B cell (primary cell): ENCODE data around the gene PPP2R5B. TPM values are rescaled to one million over a fixed set of nuclear protein-coding genes. Genes with fewer than 3 reads are reported as not detected.

Experiments used
- ATAC-seq: fragments of 200-7000 bp; cut with Tn5 transposase; one replicate; pipeline ENCODE4 v1.10.0; 2021; ENCODE audit warnings: low read depth, mild to moderate bottlenecking, moderate number of reproducible peaks, moderate library complexity
- CTCF ChIA-PET: fragments of 350-600 bp; sonication (Branson Sonifier 250); formaldehyde crosslinking; loops from one replicate; lab custom pipeline; 2021; ENCODE audit warnings: antibody characterized with exemption, inconsistent platforms; lab: Charles Lee
- POLR2A ChIA-PET: fragments of 350-600 bp; sonication (Branson Sonifier 250); formaldehyde crosslinking; loops from one replicate; lab custom pipeline; 2021; ENCODE audit warnings: antibody characterized with exemption; lab: Charles Lee
- DNase-seq: peaks from one replicate; pipeline ENCODE4 v3.0.0; 2013
- H2AFZ ChIP-seq: 2 replicates; pipeline ENCODE4 v1.6.1; 2012; ENCODE audit warnings: mild to moderate bottlenecking, low read depth, low read length; ENCODE audit not compliant: insufficient read depth, poor library complexity, severe bottlenecking
- H3K27ac ChIP-seq, 2 donors: 1 replicate in 1 of 2; 2 replicates in 1 of 2; pipeline ENCODE4 v1.5.1; 2012 to 2013; ENCODE audit warnings: low read length in 2 of 2, mild to moderate bottlenecking in 2 of 2, moderate library complexity in 1 of 2
- H3K27me3 ChIP-seq, 4 experiments: fragments of 200-600 bp in 1 of 4; sonication (generic) in 1 of 4; replicated peaks in 1 of 4; 1 replicate in 2 of 4; 2 replicates in 2 of 4; pipeline versions ENCODE4 v1.6.1 to v1.7.0; 2013 to 2016; ENCODE audit warnings: low read length in 3 of 4, mild to moderate bottlenecking in 2 of 4, mixed read lengths in 1 of 4, moderate library complexity in 1 of 4; ENCODE audit not compliant: insufficient read depth in 4 of 4, control insufficient read depth in 3 of 4; ENCODE audit errors: control extremely low read depth in 1 of 4
- H3K36me3 ChIP-seq, 2 experiments: replicated peaks in 1 of 2; 1 replicate in 1 of 2; 2 replicates in 1 of 2; pipeline versions ENCODE4 v1.6.1 to v1.7.1; 2013; ENCODE audit warnings: low read length in 1 of 2; ENCODE audit not compliant: insufficient read depth in 2 of 2, control insufficient read depth in 1 of 2; ENCODE audit errors: control extremely low read depth in 1 of 2, extremely low read depth in 1 of 2
- H3K4me1 ChIP-seq, 2 donors: fragments of 200-600 bp in 1 of 2; sonication (generic) in 1 of 2; 1 replicate in 1 of 2; 2 replicates in 1 of 2; pipeline versions ENCODE4 v1.5.1 to v1.6.1; 2013 to 2017; ENCODE audit warnings: low read length in 2 of 2; ENCODE audit not compliant: control insufficient read depth in 2 of 2, insufficient read depth in 2 of 2
- H3K4me2 ChIP-seq: replicated peaks from 2 replicates; pipeline ENCODE3; 2012; ENCODE audit warnings: mild to moderate bottlenecking, low read depth, low read length; ENCODE audit not compliant: poor library complexity, severe bottlenecking
- H3K4me3 ChIP-seq, 5 experiments: fragments of 200-600 bp in 1 of 5; sonication (generic) in 1 of 5; 1 replicate in 3 of 5; 2 replicates in 2 of 5; pipeline versions ENCODE4 v1.5.1 to v1.7.0; 2011 to 2016; ENCODE audit warnings: low read length in 4 of 5, mild to moderate bottlenecking in 4 of 5, low read depth in 2 of 5, control low read depth in 1 of 5, moderate library complexity in 1 of 5; ENCODE audit not compliant: insufficient read depth in 1 of 5; ENCODE audit errors: control extremely low read depth in 1 of 5, extremely low read depth in 1 of 5
- H3K79me2 ChIP-seq: fragments of 200-600 bp; sonication (generic); one replicate; pipeline ENCODE4 v1.6.0; 2016; ENCODE audit warnings: low read length; ENCODE audit not compliant: control insufficient read depth, insufficient read depth
- H3K9ac ChIP-seq: fragments of 200-600 bp; sonication (generic); 2 replicates; pipeline ENCODE4 v1.6.1; 2017; ENCODE audit warnings: mild to moderate bottlenecking, low read length, moderate library complexity
- H3K9me3 ChIP-seq, 3 donors: one replicate each; pipeline versions ENCODE4 v1.6.1 to v1.7.1; 2013; ENCODE audit warnings: low read length in 2 of 3; ENCODE audit not compliant: control insufficient read depth in 2 of 3, insufficient read depth in 1 of 3; ENCODE audit errors: control extremely low read depth in 1 of 3
- H4K20me1 ChIP-seq: 2 replicates; pipeline ENCODE4 v1.6.0; 2012; ENCODE audit warnings: mild to moderate bottlenecking, low read length; ENCODE audit not compliant: insufficient read depth, control insufficient read depth, poor library complexity, severe bottlenecking
- H3K27ac Mint-ChIP-seq: one replicate; pipeline ENCODE4 v1.8.0; 2021; ENCODE audit warnings: mixed read lengths
- H3K27me3 Mint-ChIP-seq: one replicate; pipeline ENCODE4 v1.8.0; 2021; ENCODE audit warnings: mixed read lengths
- H3K4me1 Mint-ChIP-seq: one replicate; pipeline ENCODE4 v1.8.0; 2021; ENCODE audit warnings: mixed read lengths
- H3K4me3 Mint-ChIP-seq: one replicate; pipeline ENCODE4 v1.8.0; 2021; ENCODE audit warnings: mixed read lengths
- H3K9me3 Mint-ChIP-seq: one replicate; pipeline ENCODE4 v1.8.0; 2022; ENCODE audit warnings: mixed read lengths; ENCODE audit not compliant: insufficient read depth
- EZH2 ChIP-seq: IDR thresholded peaks from 2 replicates; pipeline ENCODE4 v1.6.1; 2012; ENCODE audit warnings: borderline replicate concordance, low read depth, mild to moderate bottlenecking, moderate library complexity, low read length; ENCODE audit not compliant: insufficient read depth, poor library complexity, severe bottlenecking
- WGBS: methylation state at CpG from one replicate; pipeline ENCODE4 v1.1.5; 2013; ENCODE audit warnings: missing lambda C conversion rate; ENCODE audit not compliant: insufficient coverage; 5-methylcytosine and 5-hydroxymethylcytosine counted together
- intact Hi-C: fragments of 100-400 bp; cut with micrococcal nuclease; formaldehyde crosslinking; loops from one replicate; pipeline ENCODE4 v1.10.0; 2022
- polyA plus RNA-seq: library from polyadenylated mRNA; depleted of rRNA; stranded (reverse); fragments of >200 nt; gene quantifications from 2 replicates; pipeline ENCODE4 v1.2.3, GENCODE V29; 2012
- total RNA-seq, 2 donors: library from RNA; stranded (reverse); fragments of 120-200 nt in 1 of 2; gene quantifications; 1 replicate in 1 of 2; 2 replicates in 1 of 2; pipeline versions ENCODE4 v1.2.3 to v1.2.4, GENCODE V29; 2013 to 2022
- TF ChIP-seq, protein P1 (sequence below): fragments of 200-600 bp; IDR thresholded peaks from one replicate; pipeline ENCODE4 v1.8.0; 2022; ENCODE audit warnings: antibody characterized with exemption, mild to moderate bottlenecking

PPP2R5B gene
- total and polyA plus RNA-seq, 2 donors (not counting 1 experiment from before 2014, with no cell fraction given): 22.6 to 30.5 TPM

DNA sequence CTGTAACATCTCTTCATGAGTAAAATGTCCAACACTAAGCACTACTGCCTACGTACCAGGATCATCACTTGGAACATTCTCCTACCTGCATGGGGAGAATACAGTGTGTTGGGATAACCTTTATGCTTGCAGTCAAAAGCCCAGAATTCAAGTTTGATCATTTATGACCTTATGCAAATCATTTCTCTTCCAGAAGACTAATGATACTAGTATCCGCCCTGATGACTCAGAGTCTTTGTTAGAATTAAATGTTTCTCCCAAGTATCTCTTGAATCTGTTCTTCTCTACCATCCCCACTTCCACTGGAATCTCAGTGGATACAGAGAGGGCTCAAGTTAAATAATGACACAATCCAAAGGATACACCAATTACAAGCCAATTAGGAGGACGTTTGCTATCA is 35.0 kb downstream of the PPP2R5B start:
- Mint-ChIP-seq H3K9me3 (no peaks in the 10 kb centered on the region), H3K4me1 (peaks cover 4% of the 10 kb centered on the region), H3K4me3 (no peak overlapping the region), H3K27ac (no peak overlapping the region), H3K27me3 (peaks cover 4% of the 10 kb centered on the region)
- TF ChIP-seq EZH2: no peak
- TF ChIP-seq, protein P1, sequence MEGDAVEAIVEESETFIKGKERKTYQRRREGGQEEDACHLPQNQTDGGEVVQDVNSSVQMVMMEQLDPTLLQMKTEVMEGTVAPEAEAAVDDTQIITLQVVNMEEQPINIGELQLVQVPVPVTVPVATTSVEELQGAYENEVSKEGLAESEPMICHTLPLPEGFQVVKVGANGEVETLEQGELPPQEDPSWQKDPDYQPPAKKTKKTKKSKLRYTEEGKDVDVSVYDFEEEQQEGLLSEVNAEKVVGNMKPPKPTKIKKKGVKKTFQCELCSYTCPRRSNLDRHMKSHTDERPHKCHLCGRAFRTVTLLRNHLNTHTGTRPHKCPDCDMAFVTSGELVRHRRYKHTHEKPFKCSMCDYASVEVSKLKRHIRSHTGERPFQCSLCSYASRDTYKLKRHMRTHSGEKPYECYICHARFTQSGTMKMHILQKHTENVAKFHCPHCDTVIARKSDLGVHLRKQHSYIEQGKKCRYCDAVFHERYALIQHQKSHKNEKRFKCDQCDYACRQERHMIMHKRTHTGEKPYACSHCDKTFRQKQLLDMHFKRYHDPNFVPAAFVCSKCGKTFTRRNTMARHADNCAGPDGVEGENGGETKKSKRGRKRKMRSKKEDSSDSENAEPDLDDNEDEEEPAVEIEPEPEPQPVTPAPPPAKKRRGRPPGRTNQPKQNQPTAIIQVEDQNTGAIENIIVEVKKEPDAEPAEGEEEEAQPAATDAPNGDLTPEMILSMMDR: no peak
- no peaks in the 10 kb centered on the region for H3K4me1 ChIP-seq
- H3K4me2 ChIP-seq: no peak overlapping the region
- H3K9me3 ChIP-seq: peaks cover 0 to 2% (median 0%) of the 10 kb centered on the region in 3 donors
- no peaks in the 10 kb centered on the region for H4K20me1 ChIP-seq
- no CpG with 5 or more reads among the region's 3 CpGs for WGBS
- CTCF ChIA-PET: no interaction called here
- no peak overlapping the region for H3K27ac ChIP-seq
- DNase-seq (no peak), ATAC-seq (no peak)
- H3K9ac ChIP-seq: no peak overlapping the region
- H3K79me2 ChIP-seq: no peaks in the 10 kb centered on the region
- H3K4me3 ChIP-seq: no peak overlapping the region
- H2AFZ ChIP-seq: no peak overlapping the region
- POLR2A ChIA-PET: no interaction called here
- intact Hi-C loops: no loop called here
- H3K36me3 ChIP-seq: no peaks in the 10 kb centered on the region
- H3K27me3 ChIP-seq: no peaks in the 10 kb centered on the region

DNA sequence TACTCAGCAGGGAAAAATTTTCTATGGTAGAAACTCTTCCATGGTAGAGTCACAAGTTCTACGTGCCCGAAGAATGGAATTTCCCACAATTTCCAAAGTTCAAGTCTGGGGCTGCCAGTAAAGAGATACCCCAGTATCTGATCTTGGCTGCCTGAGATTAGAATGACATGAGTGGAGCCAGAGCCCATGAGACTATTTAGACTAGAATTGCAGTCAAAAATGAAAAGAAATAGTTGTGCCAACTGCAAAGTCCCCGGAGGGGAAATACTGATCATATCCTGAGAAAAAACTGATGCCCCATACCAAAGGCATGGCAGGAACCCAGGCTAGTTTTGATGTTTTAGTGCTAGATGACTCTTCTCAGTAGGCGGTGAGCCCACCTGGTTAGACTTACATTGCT is 36.2 kb downstream of the PPP2R5B start:
- Mint-ChIP-seq H3K27ac (no peak overlapping the region), H3K4me3 (no peak overlapping the region), H3K4me1 (peaks cover 4% of the 10 kb centered on the region), H3K27me3 (peaks cover 4% of the 10 kb centered on the region), H3K9me3 (no peaks in the 10 kb centered on the region)
- Histone ChIP-seq H3K9me3 (peaks cover 0 to 2% (median 0%) of the 10 kb centered on the region in 3 donors), H3K4me3 (no peak overlapping the region), H3K36me3 (no peaks in the 10 kb centered on the region), H3K27me3 (no peaks in the 10 kb centered on the region), H3K27ac (no peak overlapping the region), H3K79me2 (no peaks in the 10 kb centered on the region), H4K20me1 (no peaks in the 10 kb centered on the region), H2AFZ (no peak overlapping the region), H3K9ac (no peak overlapping the region), H3K4me1 (no peaks in the 10 kb centered on the region), H3K4me2 (no peak overlapping the region)
- intact Hi-C loops: no loop called here
- ATAC-seq: no peak
- ChIA-PET CTCF (no interaction called here), POLR2A (no interaction called here)
- WGBS: 93% methylated on average over 3 of the region's 4 CpGs
- DNase-seq: no peak
- TF ChIP-seq EZH2: no peak
- TF ChIP-seq, protein P1: no peak
